Measurements from ENCODE around the gene EXOC4.

The EXOC4 gene

DNA sequence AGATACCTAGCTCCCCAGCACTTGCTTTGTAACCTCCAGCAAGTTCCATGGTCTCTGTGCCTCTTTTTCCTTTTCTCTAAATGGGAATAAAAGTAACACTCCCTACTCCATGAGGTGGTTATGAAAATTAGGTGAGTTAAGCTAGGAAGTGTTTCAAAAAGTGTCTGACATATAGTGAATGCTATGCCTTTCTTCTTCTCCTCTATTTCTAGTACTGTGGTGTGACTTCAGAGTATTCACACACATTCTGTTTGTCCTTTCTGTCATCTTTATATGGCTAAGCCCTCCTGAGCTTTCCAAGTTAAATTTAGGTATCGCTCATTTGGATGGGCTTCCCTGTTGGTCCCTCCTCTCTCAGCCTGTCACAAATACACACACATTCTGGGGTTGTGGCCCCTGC is 229.7 kb downstream of the EXOC4 start:
- POLR2A ChIA-PET (ENCODE audit: low non-redundant PET): no interaction called here
- TF ChIP-seq, protein P1, sequence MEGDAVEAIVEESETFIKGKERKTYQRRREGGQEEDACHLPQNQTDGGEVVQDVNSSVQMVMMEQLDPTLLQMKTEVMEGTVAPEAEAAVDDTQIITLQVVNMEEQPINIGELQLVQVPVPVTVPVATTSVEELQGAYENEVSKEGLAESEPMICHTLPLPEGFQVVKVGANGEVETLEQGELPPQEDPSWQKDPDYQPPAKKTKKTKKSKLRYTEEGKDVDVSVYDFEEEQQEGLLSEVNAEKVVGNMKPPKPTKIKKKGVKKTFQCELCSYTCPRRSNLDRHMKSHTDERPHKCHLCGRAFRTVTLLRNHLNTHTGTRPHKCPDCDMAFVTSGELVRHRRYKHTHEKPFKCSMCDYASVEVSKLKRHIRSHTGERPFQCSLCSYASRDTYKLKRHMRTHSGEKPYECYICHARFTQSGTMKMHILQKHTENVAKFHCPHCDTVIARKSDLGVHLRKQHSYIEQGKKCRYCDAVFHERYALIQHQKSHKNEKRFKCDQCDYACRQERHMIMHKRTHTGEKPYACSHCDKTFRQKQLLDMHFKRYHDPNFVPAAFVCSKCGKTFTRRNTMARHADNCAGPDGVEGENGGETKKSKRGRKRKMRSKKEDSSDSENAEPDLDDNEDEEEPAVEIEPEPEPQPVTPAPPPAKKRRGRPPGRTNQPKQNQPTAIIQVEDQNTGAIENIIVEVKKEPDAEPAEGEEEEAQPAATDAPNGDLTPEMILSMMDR (conservative IDR thresholded peaks at IDR 0.05; ENCODE audit: low read depth): no peak

DNA sequence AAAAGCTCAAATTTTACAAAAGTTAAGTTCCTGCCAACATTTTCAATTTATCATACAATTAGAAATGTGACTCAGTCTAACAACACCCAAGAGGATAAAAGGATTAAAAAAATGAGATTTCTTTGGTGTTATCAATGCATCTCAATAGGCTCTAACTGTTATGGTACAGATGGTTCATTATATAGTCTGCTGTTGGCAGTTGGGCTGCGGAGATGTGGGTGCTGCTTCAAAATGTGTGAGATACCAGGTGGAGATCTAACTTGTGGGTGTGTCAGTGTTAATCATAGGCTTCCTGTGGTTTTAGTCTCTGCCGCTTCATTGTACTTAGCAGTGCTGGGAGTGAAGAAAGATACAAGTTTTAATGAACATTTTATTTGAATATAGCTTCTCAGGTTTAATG is 231.2 kb downstream of the EXOC4 start:
- H3K27ac ChIP-seq: no peak overlapping the region

More for the DNA sequence above, 229.7 kb downstream of the EXOC4 start:
- CTCF ChIA-PET: no interaction called here
- no peak overlapping the region for H3K27ac ChIP-seq
- no peak for DNase-seq (ENCODE audit: low spot score)

DNA sequence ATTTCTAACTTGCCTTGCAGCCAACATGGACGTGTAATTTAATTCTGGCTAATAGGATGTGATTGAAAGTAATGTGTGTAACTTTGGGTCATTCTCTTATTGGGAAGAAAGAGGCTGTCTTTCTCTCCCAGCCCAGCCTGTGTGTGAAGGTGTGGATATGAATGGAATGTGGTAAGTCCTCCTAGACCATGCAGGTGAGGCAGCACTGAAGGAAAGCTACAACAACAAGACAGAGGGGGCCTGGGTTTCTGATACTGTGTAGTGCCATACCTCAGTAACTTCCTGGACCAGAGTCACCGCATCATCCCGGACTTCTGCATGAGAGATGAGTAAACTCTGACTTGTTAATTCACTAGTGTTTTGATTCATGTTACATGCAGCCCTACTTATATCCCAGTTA is 237.0 kb downstream of the EXOC4 start:
- no peak overlapping the region for H3K27ac ChIP-seq
- no peak for DNase-seq (ENCODE audit: low spot score)
- TF ChIP-seq, protein P1 (conservative IDR thresholded peaks at IDR 0.05; ENCODE audit: low read depth): no peak
- CTCF ChIA-PET: no interaction called here
- POLR2A ChIA-PET (ENCODE audit: low non-redundant PET): no interaction called here

More for the DNA sequence above, 231.2 kb downstream of the EXOC4 start:
- ChIA-PET CTCF (interaction anchor here (0.6 kb wide), 1 partner anchor 383 kb away, joined by 6 read pairs; no protein-coding TSS in a partner anchor), POLR2A (ENCODE audit: low non-redundant PET) (no interaction called here)
- TF ChIP-seq, protein P1 (conservative IDR thresholded peaks at IDR 0.05; ENCODE audit: low read depth): no peak
- DNase-seq (ENCODE audit: low spot score): peak; percentile 43

GRCh38 chr7:133491201-133491691 is 238.4 kb downstream of the EXOC4 start:
- H3K27ac ChIP-seq: no peak overlapping the region
- CTCF ChIA-PET: no interaction called here
- no peak for DNase-seq (ENCODE audit: low spot score)
- POLR2A ChIA-PET (ENCODE audit: low non-redundant PET): no interaction called here
- TF ChIP-seq, protein P1 (conservative IDR thresholded peaks at IDR 0.05; ENCODE audit: low read depth): no peak

DNA sequence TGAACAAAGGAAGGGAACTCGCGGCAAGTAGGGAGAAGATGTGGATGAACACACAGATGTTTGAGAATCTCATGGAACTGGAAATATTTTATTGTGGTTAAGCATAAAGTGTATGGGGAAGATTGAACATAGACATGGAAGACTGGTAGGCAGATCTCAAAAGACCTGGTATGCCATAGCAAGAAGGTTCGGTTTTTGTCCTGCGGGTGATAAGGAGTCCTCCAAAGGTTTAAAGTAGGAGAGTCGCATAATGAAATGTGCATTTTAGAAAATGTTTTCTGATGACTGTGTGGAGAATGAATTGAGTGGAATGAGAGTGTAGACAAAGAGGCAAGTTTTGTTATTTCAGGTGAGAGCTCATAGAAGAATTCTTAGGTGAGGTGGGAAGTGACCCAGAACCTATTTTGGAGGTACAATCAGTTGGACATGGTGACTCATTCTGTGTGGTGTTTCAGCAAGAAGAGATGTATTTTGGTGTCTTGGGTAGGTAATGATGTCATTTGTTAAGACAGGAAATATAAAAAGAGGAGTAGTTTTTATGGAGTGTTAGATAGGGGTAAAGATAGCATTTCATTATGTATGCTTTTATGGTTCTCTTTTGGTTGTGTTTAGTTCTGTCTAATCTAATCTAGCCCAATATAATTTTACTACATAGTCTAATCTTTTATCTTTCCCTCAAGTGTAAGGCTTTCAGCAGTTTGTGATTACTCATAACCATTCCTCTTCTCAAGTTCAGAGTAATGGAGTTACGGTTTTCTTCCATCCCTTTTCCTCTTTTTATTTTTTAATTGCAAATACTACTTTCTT is 239.2 kb downstream of the EXOC4 start:
- peak; percentile 11 for DNase-seq (ENCODE audit: low spot score)
- POLR2A ChIA-PET (ENCODE audit: low non-redundant PET): no interaction called here
- TF ChIP-seq, protein P1 (conservative IDR thresholded peaks at IDR 0.05; ENCODE audit: low read depth): no peak
- no peak overlapping the region for H3K27ac ChIP-seq
- CTCF ChIA-PET: interaction anchor here (0.6 kb wide), 1 partner anchor 30 kb away, joined by 3 read pairs; no protein-coding TSS in a partner anchor

DNA sequence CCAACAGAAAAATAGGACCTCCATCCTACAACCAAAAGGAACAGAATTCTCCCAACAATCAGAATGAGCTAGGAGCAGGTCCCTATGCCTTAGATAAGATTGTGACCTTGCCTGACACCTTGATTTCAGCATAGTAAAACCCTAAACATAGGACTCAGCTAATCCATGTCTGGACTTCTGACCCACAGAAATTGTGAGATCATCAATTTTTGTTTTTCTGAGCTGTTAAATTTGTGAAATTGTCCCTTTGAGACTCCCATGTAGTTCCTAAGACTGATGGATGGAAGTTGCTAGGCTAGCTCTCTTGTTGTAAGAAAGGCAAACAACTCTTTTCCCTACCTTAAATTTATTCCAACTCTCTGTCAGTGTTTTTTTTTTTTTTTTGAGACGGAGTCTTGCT is 244.2 kb downstream of the EXOC4 start:
- ChIA-PET POLR2A (ENCODE audit: low non-redundant PET) (no interaction called here), CTCF (no interaction called here)
- TF ChIP-seq, protein P1 (conservative IDR thresholded peaks at IDR 0.05; ENCODE audit: low read depth): no peak
- H3K27ac ChIP-seq: no peak overlapping the region
- no peak for DNase-seq (ENCODE audit: low spot score)

All from RWPE1 (cell line).